ENCODE measurements around the gene BCAR3. TPM values are rescaled to one million over a fixed set of nuclear protein-coding genes. Genes with fewer than 3 reads are reported as not detected.

BCAR3 gene
- total RNA-seq, 4 donors from 2014 or later = 20.2 to 47.2 (median 32.3) TPM

DNA sequence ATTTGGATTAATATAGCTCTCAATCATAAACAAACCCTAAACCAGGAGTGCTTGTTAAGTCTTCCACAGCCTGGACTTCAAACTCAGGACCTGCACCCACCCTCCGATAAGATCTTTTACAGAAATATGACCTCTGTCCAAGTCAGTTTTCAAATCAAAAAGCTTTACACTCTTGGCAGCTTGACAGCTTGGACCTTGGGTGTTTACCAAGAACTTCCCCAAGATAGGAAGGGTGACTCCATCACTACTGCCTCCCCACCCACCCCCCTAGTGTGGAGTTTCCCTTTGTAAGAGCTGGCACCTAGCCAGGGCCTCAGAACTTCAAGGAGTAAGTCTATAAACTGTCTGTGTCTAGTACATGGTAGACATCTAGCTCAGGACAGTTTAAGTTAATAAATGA is 9.6 kb downstream of the BCAR3 start:
- peaks cover 0 to 18% (median 3%) of the 10 kb centered on the region in 4 donors for H3K36me3 ChIP-seq
- 27% methylated on average over 1 of the region's 1 CpG for WGBS
- DNase-seq (ENCODE audit: extremely low spot score) = no peak
- no peak for TF ChIP-seq POLR2A (IDR thresholded peaks at IDR 0.05; ENCODE audit: low read depth)
- peak in 1 of 2 donors; percentile 20 for TF ChIP-seq POLR2AphosphoS5 (IDR thresholded peaks at IDR 0.05)
- TF ChIP-seq, protein P1, sequence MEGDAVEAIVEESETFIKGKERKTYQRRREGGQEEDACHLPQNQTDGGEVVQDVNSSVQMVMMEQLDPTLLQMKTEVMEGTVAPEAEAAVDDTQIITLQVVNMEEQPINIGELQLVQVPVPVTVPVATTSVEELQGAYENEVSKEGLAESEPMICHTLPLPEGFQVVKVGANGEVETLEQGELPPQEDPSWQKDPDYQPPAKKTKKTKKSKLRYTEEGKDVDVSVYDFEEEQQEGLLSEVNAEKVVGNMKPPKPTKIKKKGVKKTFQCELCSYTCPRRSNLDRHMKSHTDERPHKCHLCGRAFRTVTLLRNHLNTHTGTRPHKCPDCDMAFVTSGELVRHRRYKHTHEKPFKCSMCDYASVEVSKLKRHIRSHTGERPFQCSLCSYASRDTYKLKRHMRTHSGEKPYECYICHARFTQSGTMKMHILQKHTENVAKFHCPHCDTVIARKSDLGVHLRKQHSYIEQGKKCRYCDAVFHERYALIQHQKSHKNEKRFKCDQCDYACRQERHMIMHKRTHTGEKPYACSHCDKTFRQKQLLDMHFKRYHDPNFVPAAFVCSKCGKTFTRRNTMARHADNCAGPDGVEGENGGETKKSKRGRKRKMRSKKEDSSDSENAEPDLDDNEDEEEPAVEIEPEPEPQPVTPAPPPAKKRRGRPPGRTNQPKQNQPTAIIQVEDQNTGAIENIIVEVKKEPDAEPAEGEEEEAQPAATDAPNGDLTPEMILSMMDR (IDR thresholded peaks at IDR 0.05) = no peak
- H3K4me1 ChIP-seq = peaks cover 86 to 90% (median 88%) of the 10 kb centered on the region in 4 donors
- intact Hi-C loops (cut with DNase I) = no loop called here
- no peaks in the 10 kb centered on the region for H3K9me3 ChIP-seq
- H3K4me3 ChIP-seq = no peak overlapping the region
- peak overlapping the region; percentile 28 to 56 (median 48) for H3K27ac ChIP-seq (replicated peaks in 1 of 4)
- H3K27me3 ChIP-seq = no peaks in the 10 kb centered on the region

DNA sequence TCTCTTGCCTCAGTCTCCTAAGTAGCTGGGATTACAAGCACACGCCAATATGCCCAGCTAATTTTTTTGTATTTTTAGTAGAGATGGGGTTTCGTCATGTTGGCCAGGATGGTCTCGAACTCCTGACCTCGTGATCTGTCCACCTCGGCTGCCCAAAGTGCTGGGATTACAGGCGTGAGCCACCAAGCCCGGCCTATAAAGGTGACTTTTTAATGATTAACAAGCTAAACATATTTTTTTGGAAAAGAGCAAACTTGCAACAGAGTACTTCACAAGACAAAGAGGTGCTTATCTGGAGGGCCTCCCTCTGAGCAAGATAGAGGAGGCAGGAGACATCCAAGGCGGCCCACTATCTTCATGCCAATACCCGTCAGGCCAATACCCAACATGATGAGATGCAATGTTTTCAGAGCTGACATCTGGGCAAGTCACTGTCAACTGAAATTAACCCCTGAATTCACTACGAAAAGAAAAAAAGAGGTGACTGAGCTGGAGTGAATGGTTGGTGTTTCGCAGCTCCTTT is 10.5 kb downstream of the BCAR3 start:
- WGBS = 91% methylated on average over 11 of the region's 11 CpGs
- H3K27me3 ChIP-seq = no peaks in the 10 kb centered on the region
- intact Hi-C loops (cut with DNase I) = no loop called here
- peaks cover 76 to 92% (median 83%) of the 10 kb centered on the region in 4 donors for H3K4me1 ChIP-seq
- TF ChIP-seq EP300 (IDR thresholded peaks at IDR 0.05) = no peak
- TF ChIP-seq POLR2A (IDR thresholded peaks at IDR 0.05; ENCODE audit: low read depth) = no peak
- no peak for TF ChIP-seq POLR2AphosphoS5 (IDR thresholded peaks at IDR 0.05)
- TF ChIP-seq, protein P1 (IDR thresholded peaks at IDR 0.05) = no peak
- H3K4me3 ChIP-seq = no peak overlapping the region
- H3K27ac ChIP-seq (replicated peaks in 1 of 4) = peak overlapping the region in 3 of 4 donors; percentile 4 to 56 (median 49)
- H3K36me3 ChIP-seq = peaks cover 0 to 18% (median 6%) of the 10 kb centered on the region in 4 donors
- DNase-seq (ENCODE audit: extremely low spot score) = no peak
- H3K9me3 ChIP-seq = no peaks in the 10 kb centered on the region

DNA sequence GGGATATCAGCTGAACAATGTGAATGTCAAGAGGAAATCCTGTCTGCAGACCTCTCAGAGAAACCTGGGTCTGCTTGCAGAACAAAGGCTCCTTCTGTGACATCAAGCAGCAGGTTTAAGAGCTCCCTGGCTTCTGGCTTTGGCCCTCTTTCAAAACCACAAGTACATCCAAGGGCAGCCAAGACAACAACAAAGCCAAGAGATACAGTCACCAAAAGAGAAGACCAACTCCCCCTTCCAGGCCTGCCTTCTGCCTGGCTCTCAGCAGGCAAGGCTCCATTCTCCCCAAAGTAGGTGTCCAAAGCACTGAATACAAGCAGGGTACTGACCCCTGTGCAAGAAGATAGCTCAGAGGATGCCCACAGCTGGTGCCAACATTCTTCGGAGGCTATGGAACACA is 11.5 kb downstream of the BCAR3 start:
- Histone ChIP-seq H3K27me3 (no peaks in the 10 kb centered on the region), H3K9me3 (no peaks in the 10 kb centered on the region), H3K27ac (replicated peaks in 1 of 4) (peak overlapping the region in 2 of 4 donors; percentile 20 to 37), H3K4me3 (no peak overlapping the region), H3K4me1 (peaks cover 76 to 92% (median 83%) of the 10 kb centered on the region in 4 donors), H3K36me3 (peaks cover 0 to 18% (median 6%) of the 10 kb centered on the region in 4 donors)
- no peak for TF ChIP-seq POLR2AphosphoS5 (IDR thresholded peaks at IDR 0.05)
- TF ChIP-seq, protein P1 (IDR thresholded peaks at IDR 0.05) = no peak
- no peak for TF ChIP-seq EP300 (IDR thresholded peaks at IDR 0.05)
- no peak for TF ChIP-seq POLR2A (IDR thresholded peaks at IDR 0.05; ENCODE audit: low read depth)
- DNase-seq (ENCODE audit: extremely low spot score) = no peak
- intact Hi-C loops (cut with DNase I) = no loop called here
- WGBS = 80% methylated on average over 1 of the region's 1 CpG

DNA sequence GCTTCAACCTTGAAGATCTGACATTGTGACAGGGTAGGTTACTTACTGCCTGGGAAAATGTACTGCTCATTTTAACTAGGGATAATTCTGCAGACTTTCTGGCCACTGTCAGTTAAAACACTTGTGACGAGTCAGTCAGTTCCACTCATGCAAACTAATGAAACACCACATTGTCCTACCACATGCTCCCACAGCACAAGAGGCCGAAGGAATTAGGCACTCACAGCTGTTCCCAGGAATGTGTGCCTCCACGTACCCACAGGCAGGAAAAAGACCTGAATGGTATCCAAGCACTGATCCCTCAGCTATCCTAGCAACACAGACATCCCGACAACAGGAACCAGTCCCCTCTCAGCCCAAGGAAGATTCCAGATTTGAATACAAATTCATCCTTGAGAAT is 12.3 kb downstream of the BCAR3 start:
- Histone ChIP-seq H3K4me1 (peaks cover 76 to 90% (median 83%) of the 10 kb centered on the region in 4 donors), H3K4me3 (no peak overlapping the region), H3K27me3 (no peaks in the 10 kb centered on the region), H3K9me3 (no peaks in the 10 kb centered on the region), H3K27ac (replicated peaks in 1 of 4) (no peak overlapping the region), H3K36me3 (peaks cover 0 to 15% (median 4%) of the 10 kb centered on the region in 4 donors)
- no peak for DNase-seq (ENCODE audit: extremely low spot score)
- TF ChIP-seq POLR2A (IDR thresholded peaks at IDR 0.05; ENCODE audit: low read depth) (no peak), EP300 (IDR thresholded peaks at IDR 0.05) (no peak), POLR2AphosphoS5 (IDR thresholded peaks at IDR 0.05) (no peak)
- TF ChIP-seq, protein P1 (IDR thresholded peaks at IDR 0.05) = no peak
- 67% methylated on average over 4 of the region's 4 CpGs for WGBS
- intact Hi-C loops (cut with DNase I) = no loop called here

DNA sequence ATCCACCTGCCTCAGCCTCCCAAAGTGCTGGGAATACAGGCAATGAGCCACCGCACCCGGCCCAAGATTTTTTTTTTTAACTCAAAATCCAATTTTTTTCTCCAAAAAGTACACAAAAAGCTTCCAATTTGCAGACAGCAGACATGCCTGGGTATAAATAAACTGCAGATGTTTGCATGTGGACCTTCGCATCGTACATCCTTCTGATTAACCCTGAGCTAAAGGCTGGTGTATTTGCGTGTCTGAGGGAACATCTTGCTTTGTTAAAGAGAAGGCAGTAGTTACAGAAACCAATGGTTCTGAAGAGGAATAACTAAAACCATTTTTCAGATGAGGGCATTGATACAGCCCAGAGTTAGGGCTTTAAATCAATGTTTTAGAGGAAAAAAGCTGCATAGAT is 12.7 kb downstream of the BCAR3 start:
- WGBS = 96% methylated on average over 5 of the region's 5 CpGs
- Histone ChIP-seq H3K36me3 (peaks cover 0 to 11% (median 3%) of the 10 kb centered on the region in 4 donors), H3K27me3 (no peaks in the 10 kb centered on the region), H3K27ac (replicated peaks in 1 of 4) (no peak overlapping the region), H3K4me1 (peaks cover 76 to 90% (median 83%) of the 10 kb centered on the region in 4 donors), H3K4me3 (no peak overlapping the region), H3K9me3 (no peaks in the 10 kb centered on the region)
- TF ChIP-seq, protein P1 (IDR thresholded peaks at IDR 0.05) = no peak
- TF ChIP-seq POLR2A (IDR thresholded peaks at IDR 0.05; ENCODE audit: low read depth) = no peak
- TF ChIP-seq POLR2AphosphoS5 (IDR thresholded peaks at IDR 0.05) = no peak
- TF ChIP-seq EP300 (IDR thresholded peaks at IDR 0.05) = no peak
- DNase-seq (ENCODE audit: extremely low spot score) = no peak
- intact Hi-C loops (cut with DNase I) = no loop called here

Measured in esophagus muscularis mucosa (tissue), 4 donors.